ENCODE data around the gene ACVR2A. TPM values are rescaled to one million over a fixed set of nuclear protein-coding genes. Genes with fewer than 3 reads are reported as not detected.

ACVR2A gene
- total RNA-seq, 1 experiment from 2014 or later = 8.2 TPM

DNA sequence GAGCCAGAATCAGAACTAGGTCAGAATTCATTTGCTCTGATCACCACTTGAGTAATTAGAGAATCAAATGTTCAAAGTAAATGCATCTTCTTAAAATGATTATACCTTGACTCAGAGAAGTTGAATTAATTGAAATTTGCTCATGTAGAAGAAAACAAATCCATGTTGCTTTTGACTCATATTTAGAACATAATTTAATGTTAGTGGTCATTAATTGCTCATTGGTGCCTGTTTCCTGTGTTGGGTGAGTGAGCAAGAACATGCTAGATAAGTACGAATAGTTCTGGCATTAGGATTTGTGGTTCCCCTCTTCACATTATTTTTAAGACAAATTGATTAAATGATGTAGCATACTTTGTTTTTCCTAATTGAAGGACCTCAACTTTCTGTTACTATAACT lies 19.0 kb downstream of the ACVR2A start:
- no TSS peak for BruUV-seq (replicated peaks)
- Histone ChIP-seq H3K9me3 (ENCODE audit: control insufficient read depth, insufficient read depth, low read depth, low read length) (no peaks in the 10 kb centered on the region), H3K36me3 (ENCODE audit: control insufficient read depth, insufficient read depth, low read length) (no peaks in the 10 kb centered on the region), H3K27me3 (ENCODE audit: control insufficient read depth, insufficient read depth, low read length) (no peaks in the 10 kb centered on the region), H3K4me3 (ENCODE audit: low read depth in 2 of 2, low read length in 2 of 2) (no peak overlapping the region), H3K27ac (ENCODE audit: low read length) (no peak overlapping the region), H3K4me1 (ENCODE audit: control insufficient read depth, insufficient read depth, low read length) (no peaks in the 10 kb centered on the region)
- ATAC-seq (no peak), DNase-seq (ENCODE audit: low read depth, low spot score) (no peak)
- intact Hi-C loops (cut with micrococcal nuclease; ENCODE audit: unreplicated experiment) = no loop called here
- POLR2A ChIA-PET = no interaction called here
- TF ChIP-seq SIN3A (IDR thresholded peaks at IDR 0.05; ENCODE audit: borderline replicate concordance, insufficient read depth, low read depth, low read length) (no peak), TCF7L2 (IDR thresholded peaks at IDR 0.05; ENCODE audit: low read depth, low read length) (no peak), POLR2AphosphoS5 (IDR thresholded peaks at IDR 0.05; ENCODE audit: low read depth, low read length) (no peak)
- TF ChIP-seq, protein P1, sequence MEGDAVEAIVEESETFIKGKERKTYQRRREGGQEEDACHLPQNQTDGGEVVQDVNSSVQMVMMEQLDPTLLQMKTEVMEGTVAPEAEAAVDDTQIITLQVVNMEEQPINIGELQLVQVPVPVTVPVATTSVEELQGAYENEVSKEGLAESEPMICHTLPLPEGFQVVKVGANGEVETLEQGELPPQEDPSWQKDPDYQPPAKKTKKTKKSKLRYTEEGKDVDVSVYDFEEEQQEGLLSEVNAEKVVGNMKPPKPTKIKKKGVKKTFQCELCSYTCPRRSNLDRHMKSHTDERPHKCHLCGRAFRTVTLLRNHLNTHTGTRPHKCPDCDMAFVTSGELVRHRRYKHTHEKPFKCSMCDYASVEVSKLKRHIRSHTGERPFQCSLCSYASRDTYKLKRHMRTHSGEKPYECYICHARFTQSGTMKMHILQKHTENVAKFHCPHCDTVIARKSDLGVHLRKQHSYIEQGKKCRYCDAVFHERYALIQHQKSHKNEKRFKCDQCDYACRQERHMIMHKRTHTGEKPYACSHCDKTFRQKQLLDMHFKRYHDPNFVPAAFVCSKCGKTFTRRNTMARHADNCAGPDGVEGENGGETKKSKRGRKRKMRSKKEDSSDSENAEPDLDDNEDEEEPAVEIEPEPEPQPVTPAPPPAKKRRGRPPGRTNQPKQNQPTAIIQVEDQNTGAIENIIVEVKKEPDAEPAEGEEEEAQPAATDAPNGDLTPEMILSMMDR (IDR thresholded peaks at IDR 0.05) = no peak
- TF ChIP-seq, protein P2, sequence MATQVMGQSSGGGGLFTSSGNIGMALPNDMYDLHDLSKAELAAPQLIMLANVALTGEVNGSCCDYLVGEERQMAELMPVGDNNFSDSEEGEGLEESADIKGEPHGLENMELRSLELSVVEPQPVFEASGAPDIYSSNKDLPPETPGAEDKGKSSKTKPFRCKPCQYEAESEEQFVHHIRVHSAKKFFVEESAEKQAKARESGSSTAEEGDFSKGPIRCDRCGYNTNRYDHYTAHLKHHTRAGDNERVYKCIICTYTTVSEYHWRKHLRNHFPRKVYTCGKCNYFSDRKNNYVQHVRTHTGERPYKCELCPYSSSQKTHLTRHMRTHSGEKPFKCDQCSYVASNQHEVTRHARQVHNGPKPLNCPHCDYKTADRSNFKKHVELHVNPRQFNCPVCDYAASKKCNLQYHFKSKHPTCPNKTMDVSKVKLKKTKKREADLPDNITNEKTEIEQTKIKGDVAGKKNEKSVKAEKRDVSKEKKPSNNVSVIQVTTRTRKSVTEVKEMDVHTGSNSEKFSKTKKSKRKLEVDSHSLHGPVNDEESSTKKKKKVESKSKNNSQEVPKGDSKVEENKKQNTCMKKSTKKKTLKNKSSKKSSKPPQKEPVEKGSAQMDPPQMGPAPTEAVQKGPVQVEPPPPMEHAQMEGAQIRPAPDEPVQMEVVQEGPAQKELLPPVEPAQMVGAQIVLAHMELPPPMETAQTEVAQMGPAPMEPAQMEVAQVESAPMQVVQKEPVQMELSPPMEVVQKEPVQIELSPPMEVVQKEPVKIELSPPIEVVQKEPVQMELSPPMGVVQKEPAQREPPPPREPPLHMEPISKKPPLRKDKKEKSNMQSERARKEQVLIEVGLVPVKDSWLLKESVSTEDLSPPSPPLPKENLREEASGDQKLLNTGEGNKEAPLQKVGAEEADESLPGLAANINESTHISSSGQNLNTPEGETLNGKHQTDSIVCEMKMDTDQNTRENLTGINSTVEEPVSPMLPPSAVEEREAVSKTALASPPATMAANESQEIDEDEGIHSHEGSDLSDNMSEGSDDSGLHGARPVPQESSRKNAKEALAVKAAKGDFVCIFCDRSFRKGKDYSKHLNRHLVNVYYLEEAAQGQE (IDR thresholded peaks at IDR 0.05; ENCODE audit: insufficient read depth in 1 of 2, low read depth in 2 of 2, low read length in 1 of 2) = no peak
- CTCF ChIA-PET = no interaction called here
- in situ Hi-C loops (cut with HindIII; ENCODE audit: low pct_unique_long_range_greater_than_20kb, low sequenced_read_pairs) = no loop called here

DNA sequence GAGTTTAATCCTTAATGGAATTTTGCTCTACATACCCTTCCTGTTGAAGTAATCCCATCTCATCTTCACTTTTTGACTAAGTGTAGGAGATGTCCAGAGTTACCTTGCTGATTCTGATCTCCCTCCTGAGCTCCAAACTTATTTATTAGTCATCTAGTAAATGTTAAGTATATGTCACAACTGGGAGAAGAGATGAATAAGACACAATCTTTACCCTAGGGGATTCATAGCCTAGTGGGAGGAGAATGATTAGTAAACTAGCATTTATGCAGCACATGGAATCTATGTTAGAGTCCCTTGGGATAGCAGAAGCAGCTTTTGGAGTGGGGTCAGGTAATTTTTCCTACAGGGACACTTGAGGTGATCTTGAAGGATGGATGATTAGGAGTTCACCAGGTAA lies 20.7 kb downstream of the ACVR2A start:
- in situ Hi-C loops (cut with HindIII; ENCODE audit: low pct_unique_long_range_greater_than_20kb, low sequenced_read_pairs) = no loop called here
- Histone ChIP-seq H3K4me3 (ENCODE audit: low read depth in 2 of 2, low read length in 2 of 2) (no peak overlapping the region), H3K36me3 (ENCODE audit: control insufficient read depth, insufficient read depth, low read length) (no peaks in the 10 kb centered on the region), H3K4me1 (ENCODE audit: control insufficient read depth, insufficient read depth, low read length) (no peaks in the 10 kb centered on the region), H3K9me3 (ENCODE audit: control insufficient read depth, insufficient read depth, low read depth, low read length) (no peaks in the 10 kb centered on the region), H3K27ac (ENCODE audit: low read length) (no peak overlapping the region), H3K27me3 (ENCODE audit: control insufficient read depth, insufficient read depth, low read length) (no peaks in the 10 kb centered on the region)
- CTCF ChIA-PET = no interaction called here
- BruUV-seq (replicated peaks) = no TSS peak
- DNase-seq (ENCODE audit: low read depth, low spot score) (no peak), ATAC-seq (no peak)
- POLR2A ChIA-PET = no interaction called here
- intact Hi-C loops (cut with micrococcal nuclease; ENCODE audit: unreplicated experiment) = no loop called here
- TF ChIP-seq SIN3A (IDR thresholded peaks at IDR 0.05; ENCODE audit: borderline replicate concordance, insufficient read depth, low read depth, low read length) = no peak
- TF ChIP-seq TCF7L2 (IDR thresholded peaks at IDR 0.05; ENCODE audit: low read depth, low read length) = no peak
- TF ChIP-seq, protein P1 (IDR thresholded peaks at IDR 0.05) = no peak
- no peak for TF ChIP-seq POLR2AphosphoS5 (IDR thresholded peaks at IDR 0.05; ENCODE audit: low read depth, low read length)
- TF ChIP-seq, protein P2 (IDR thresholded peaks at IDR 0.05; ENCODE audit: insufficient read depth in 1 of 2, low read depth in 2 of 2, low read length in 1 of 2) = no peak
